NB4 (cell line): Measurements from ENCODE around the gene TSNAX.

Experiments
- DNase-seq: peaks from one replicate; pipeline ENCODE4 v3.0.0; 2010; ENCODE audit warnings: low read depth
- H3K4me3 ChIP-seq: one replicate; pipeline ENCODE4 v1.5.1; 2011; ENCODE audit warnings: mild to moderate bottlenecking, low read depth, low read length, moderate library complexity
- MYC ChIP-seq: IDR thresholded peaks from 2 replicates; pipeline ENCODE4 v1.6.1; 2011; ENCODE audit warnings: low read depth, low read length
- POLR2A ChIP-seq: IDR thresholded peaks from 2 replicates; pipeline ENCODE4 v1.6.1; 2011; ENCODE audit warnings: mild to moderate bottlenecking; ENCODE audit not compliant: insufficient read length; ENCODE audit errors: extremely low read depth
- TF ChIP-seq, protein P1 (sequence below): IDR thresholded peaks from one replicate; pipeline ENCODE4 v1.5.1; 2012; ENCODE audit warnings: low read depth, low read length
- TF ChIP-seq, protein P2 (sequence below): IDR thresholded peaks from 2 replicates; pipeline ENCODE4 v1.6.1; 2011; ENCODE audit warnings: low read depth, low read length

The TSNAX gene

DNA sequence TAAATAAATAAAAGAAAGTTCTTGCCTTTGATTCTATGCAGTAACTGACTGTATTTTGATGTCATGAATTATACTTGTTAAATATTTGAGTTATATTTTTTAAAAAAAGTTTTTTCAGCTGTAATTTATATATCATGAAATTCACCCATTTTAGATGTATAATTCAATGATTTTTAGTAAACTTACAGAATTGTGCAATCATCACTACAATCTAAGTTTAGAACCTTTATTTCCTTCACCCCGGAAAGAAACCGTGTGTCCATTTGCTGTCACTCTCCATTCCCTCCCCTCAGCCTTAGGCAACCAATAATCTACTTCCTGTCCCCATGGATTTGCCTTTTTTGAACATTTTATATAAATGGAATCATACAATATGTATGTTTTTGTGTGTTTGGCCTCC lies 65.7 kb downstream of the TSNAX start:
- no peak for DNase-seq
- TF ChIP-seq, protein P1, sequence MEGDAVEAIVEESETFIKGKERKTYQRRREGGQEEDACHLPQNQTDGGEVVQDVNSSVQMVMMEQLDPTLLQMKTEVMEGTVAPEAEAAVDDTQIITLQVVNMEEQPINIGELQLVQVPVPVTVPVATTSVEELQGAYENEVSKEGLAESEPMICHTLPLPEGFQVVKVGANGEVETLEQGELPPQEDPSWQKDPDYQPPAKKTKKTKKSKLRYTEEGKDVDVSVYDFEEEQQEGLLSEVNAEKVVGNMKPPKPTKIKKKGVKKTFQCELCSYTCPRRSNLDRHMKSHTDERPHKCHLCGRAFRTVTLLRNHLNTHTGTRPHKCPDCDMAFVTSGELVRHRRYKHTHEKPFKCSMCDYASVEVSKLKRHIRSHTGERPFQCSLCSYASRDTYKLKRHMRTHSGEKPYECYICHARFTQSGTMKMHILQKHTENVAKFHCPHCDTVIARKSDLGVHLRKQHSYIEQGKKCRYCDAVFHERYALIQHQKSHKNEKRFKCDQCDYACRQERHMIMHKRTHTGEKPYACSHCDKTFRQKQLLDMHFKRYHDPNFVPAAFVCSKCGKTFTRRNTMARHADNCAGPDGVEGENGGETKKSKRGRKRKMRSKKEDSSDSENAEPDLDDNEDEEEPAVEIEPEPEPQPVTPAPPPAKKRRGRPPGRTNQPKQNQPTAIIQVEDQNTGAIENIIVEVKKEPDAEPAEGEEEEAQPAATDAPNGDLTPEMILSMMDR = no peak
- TF ChIP-seq, protein P2, sequence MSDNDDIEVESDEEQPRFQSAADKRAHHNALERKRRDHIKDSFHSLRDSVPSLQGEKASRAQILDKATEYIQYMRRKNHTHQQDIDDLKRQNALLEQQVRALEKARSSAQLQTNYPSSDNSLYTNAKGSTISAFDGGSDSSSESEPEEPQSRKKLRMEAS = no peak
- no peak for TF ChIP-seq POLR2A
- TF ChIP-seq MYC = no peak
- H3K4me3 ChIP-seq = no peak overlapping the region

DNA sequence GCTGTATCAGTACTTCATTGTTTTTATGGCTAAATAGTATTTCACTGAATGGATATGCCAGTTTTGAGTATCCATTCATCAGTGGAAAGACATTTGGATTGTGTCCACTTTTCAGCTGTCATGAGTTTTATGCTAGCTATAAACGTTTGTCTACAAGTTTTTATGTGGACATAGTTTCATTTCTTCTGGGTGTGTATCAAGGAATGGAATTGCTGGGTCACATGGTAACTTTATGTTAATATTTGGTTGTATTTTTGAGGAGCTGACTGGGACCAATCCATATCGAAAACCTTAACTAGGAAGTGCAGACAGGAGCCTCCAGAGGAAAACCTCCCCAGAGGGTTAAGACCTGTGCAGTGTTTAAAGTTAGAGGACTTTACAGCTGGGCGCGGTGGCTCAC lies 66.3 kb downstream of the TSNAX start:
- DNase-seq = no peak
- H3K4me3 ChIP-seq = no peak overlapping the region
- TF ChIP-seq MYC = no peak
- TF ChIP-seq POLR2A = no peak
- TF ChIP-seq, protein P1 = no peak

DNA sequence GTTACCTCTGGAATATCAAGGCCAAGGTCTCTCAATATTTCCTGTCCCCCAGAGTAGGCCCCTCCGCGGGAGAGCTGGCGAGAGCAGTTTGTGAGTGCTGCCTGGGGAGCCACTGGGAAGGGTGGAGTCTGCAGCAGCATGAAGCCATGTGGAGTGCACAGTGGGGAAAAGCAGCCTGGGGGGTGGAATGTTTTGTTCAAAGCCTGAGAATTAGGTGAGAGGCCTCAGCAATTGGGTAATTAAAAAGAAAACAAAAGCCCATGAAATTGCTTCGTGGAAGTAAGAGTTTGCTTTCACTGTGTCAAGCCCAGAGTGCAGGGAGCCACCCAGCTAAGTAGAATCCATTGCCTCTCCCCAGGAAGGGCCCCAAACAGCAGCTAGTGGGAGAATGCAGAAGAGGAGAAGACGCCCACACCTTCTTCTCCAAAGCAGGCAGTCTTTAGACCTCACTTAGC lies 67.9 kb downstream of the TSNAX start:
- TF ChIP-seq, protein P2 = no peak
- TF ChIP-seq POLR2A (no peak), MYC (no peak)
- TF ChIP-seq, protein P1 = no peak
- DNase-seq = peak; percentile 17
- no peak overlapping the region for H3K4me3 ChIP-seq

DNA sequence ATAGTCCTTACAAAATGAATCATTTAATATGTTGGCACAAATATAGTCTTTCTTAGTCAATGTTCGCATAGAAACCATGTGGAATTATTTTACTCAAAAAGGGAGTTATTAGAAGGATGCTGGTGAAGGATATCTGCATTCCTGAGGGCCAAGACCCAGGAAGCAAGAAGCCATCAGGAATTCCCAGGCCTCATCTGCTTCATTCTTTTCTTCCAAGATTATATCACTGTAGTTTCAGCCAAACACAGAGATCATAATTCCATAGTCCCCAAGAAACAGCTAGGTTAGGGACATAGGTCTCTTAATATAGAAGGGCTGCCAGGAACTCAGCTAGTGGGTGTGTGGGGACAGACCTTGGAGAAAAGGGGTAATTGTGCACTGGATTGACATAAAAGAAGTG lies 69.5 kb downstream of the TSNAX start:
- TF ChIP-seq, protein P1 = no peak
- TF ChIP-seq POLR2A = no peak
- DNase-seq = no peak
- H3K4me3 ChIP-seq = no peak overlapping the region

DNA sequence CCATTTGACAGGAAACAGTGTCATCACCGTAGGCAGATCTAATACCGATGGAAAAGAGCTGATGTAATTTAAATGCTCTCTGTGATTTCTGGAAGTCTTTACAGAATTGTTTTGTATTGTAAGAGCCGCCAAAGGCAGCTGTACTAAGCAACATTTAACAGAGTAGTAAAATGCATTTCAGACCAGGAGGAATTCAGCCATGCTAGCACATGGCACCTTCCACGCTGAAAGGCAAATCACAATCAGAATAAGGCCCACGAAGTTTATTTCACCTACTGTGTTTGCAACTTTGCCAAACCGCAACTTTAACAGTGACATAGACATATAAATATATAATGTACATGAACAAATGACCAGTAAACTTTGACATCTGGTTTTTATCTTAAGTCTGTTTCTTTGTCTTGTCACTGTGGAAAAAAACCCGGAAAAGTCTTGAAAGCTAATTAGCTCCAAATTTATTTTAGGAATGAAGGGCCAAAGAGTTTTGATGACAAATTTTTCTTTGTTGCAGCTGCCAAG lies 72.0 kb downstream of the TSNAX start:
- TF ChIP-seq, protein P2 = no peak
- TF ChIP-seq POLR2A (no peak), MYC (no peak)
- TF ChIP-seq, protein P1 = no peak
- no peak overlapping the region for H3K4me3 ChIP-seq
- no peak for DNase-seq

DNA sequence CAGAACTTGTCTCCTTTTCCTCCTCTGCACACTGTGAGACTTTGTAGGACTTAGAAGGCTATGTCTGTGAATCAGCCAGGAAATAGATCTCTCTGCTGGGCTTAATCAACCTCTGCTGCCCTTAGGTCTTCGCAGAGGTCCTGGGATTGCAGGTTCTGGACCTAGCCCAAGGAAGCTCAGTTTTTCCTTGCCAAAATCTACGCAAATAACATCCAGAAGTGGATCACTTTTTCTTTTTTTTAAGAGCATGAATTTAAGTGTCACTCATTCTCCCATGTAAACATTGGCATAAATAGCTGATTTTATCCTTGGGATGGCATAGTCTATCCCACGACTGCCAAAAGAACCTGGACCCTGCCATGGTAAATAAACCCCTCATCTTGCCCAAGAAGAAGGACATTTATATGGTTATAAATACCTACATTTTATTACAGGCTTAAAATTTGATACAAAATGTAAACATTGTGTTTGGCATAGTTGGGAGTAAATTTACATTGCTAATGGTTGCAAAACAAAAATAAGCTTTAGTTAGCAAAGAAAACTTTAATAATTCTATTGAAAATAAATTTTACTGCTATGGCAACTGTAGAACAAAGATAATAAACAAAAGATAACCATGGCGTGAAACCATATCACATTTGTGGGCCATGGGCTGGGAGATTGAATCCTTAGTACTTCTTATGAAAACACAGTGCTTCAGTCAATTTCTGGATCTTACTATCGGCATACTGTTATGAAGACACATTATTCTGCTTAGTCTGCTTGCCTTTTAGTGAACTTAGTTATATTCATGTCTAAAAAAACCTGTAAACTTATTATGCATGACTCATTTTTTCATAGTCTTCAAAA lies 73.6 kb downstream of the TSNAX start:
- H3K4me3 ChIP-seq = no peak overlapping the region
- no peak for DNase-seq
- TF ChIP-seq, protein P2 = no peak
- TF ChIP-seq MYC = no peak
- TF ChIP-seq POLR2A = no peak
- TF ChIP-seq, protein P1 = no peak
